Osteocyte (in vitro differentiated cells): ENCODE measurements around the gene GADD45A. TPM values are rescaled to one million over a fixed set of nuclear protein-coding genes. Genes with fewer than 3 reads are reported as not detected.

ENCODE experiments used
- DNase-seq: peaks from one replicate; pipeline ENCODE4 v3.0.0; 2021; ENCODE audit warnings: mixed read lengths; ENCODE audit not compliant: unreplicated experiment; ENCODE audit errors: extremely low spot score
- H3K27ac Mint-ChIP-seq: one replicate; pipeline ENCODE4 v1.8.0; 2021; ENCODE audit warnings: mild to moderate bottlenecking, mixed read lengths; ENCODE audit not compliant: unreplicated experiment
- H3K27me3 Mint-ChIP-seq: one replicate; pipeline ENCODE4 v1.8.0; 2021; ENCODE audit warnings: mixed read lengths; ENCODE audit not compliant: unreplicated experiment
- H3K36me3 Mint-ChIP-seq: one replicate; pipeline ENCODE4 v1.8.0; 2021; ENCODE audit warnings: mixed read lengths; ENCODE audit not compliant: unreplicated experiment
- H3K4me1 Mint-ChIP-seq: one replicate; pipeline ENCODE4 v1.8.0; 2021; ENCODE audit warnings: mixed read lengths; ENCODE audit not compliant: unreplicated experiment
- H3K4me3 Mint-ChIP-seq: one replicate; pipeline ENCODE4 v1.8.0; 2021; ENCODE audit warnings: mild to moderate bottlenecking, moderate library complexity, mixed read lengths; ENCODE audit not compliant: unreplicated experiment
- H3K9me3 Mint-ChIP-seq: one replicate; pipeline ENCODE4 v1.8.0; 2021; ENCODE audit warnings: mixed read lengths; ENCODE audit not compliant: unreplicated experiment
- total RNA-seq: library from RNA; stranded (reverse); gene quantifications from 2 replicates; pipeline ENCODE4 v1.2.1, GENCODE V29; 2021
- TF ChIP-seq, protein P1 (sequence below): fragments of 200-600 bp; sonication (generic); IDR thresholded peaks from 2 replicates; pipeline ENCODE4 v1.5.0; 2021; ENCODE audit warnings: antibody characterized with exemption, mild to moderate bottlenecking, moderate library complexity

The GADD45A gene
- total RNA-seq, 1 donor from 2014 or later = 45.3 TPM

DNA sequence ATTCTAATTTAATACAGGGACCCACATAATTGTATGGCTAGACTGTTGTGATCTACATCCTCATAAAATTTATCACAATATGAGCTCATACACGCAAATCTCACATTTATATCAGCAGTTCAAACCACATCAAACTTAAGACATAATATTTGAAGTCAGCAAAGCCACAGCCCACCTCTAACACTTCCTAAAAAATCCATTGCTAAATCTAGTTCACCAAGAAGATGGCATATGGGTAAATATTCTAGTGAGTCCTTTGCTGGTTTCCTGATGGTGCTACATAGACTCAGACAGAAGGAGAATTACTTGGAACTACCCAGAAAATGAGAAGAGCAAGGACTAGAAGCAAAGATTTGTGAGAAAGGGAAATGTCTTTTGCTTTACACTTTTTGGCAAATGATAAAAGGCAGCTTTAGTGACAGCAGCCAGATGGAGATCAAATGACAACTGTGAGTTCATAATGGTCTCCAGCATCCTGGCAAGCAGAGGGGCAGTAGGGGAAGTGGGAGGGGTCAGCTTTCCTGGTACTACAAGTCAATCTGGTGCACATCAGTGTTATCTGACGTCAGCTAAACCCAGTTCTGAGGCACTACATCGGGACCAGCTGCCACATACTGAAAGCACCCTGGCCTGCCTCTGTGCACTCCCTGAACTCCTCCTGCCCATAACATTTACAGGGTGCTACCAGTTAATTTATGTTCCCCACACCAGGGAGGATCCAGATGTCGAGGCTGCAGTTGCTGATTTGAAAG, 10.6 kb upstream of the GADD45A start:
- Mint-ChIP-seq H3K9me3 (no peaks in the 10 kb centered on the region), H3K27ac (no peak overlapping the region), H3K4me3 (no peak overlapping the region), H3K27me3 (no peaks in the 10 kb centered on the region), H3K4me1 (peaks cover 15% of the 10 kb centered on the region), H3K36me3 (no peaks in the 10 kb centered on the region)
- DNase-seq = no peak
- TF ChIP-seq, protein P1, sequence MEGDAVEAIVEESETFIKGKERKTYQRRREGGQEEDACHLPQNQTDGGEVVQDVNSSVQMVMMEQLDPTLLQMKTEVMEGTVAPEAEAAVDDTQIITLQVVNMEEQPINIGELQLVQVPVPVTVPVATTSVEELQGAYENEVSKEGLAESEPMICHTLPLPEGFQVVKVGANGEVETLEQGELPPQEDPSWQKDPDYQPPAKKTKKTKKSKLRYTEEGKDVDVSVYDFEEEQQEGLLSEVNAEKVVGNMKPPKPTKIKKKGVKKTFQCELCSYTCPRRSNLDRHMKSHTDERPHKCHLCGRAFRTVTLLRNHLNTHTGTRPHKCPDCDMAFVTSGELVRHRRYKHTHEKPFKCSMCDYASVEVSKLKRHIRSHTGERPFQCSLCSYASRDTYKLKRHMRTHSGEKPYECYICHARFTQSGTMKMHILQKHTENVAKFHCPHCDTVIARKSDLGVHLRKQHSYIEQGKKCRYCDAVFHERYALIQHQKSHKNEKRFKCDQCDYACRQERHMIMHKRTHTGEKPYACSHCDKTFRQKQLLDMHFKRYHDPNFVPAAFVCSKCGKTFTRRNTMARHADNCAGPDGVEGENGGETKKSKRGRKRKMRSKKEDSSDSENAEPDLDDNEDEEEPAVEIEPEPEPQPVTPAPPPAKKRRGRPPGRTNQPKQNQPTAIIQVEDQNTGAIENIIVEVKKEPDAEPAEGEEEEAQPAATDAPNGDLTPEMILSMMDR = no peak

DNA sequence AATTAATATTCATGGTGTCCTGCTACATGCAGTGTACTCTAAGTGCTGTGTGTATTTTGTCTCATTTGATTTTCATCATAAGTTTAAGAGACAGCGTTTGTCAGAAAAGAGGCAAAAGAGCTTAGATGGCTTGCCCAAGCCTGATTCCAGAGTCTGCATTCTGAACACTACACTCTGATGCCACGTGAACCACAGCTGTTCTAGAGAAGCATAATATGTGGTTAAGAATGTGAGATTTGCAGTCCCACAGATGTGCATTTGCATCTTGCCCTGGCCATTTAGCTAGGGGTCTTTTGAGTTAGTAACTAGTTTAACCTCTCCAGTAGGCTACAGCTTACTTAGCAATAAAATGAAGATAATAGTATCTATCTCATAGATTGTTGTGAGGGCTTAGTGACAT, 9.2 kb upstream of the GADD45A start:
- Mint-ChIP-seq H3K4me1 (peaks cover 18% of the 10 kb centered on the region), H3K27me3 (no peaks in the 10 kb centered on the region), H3K4me3 (no peak overlapping the region), H3K36me3 (no peaks in the 10 kb centered on the region), H3K27ac (no peak overlapping the region), H3K9me3 (no peaks in the 10 kb centered on the region)
- no peak for DNase-seq
- TF ChIP-seq, protein P1 = no peak

DNA sequence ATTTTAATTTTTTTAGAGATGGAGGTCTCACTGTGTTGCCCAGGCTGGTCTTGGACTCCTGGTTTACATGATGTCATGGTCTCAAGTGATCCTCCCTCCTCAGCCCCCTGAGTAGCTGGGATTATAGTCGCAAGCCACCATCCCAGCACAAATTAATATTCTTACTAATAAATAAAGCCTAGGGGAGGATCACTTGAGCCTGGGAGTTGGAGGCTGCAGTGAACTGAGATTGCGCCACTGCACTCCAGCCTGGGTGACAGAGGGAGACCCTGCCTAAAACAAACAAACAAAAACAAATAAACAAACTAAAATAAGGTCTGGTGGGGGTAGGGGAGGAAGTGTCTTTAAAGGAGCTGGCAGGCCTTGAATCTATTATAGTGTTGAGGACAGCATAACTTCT, 8.7 kb upstream of the GADD45A start:
- Mint-ChIP-seq H3K9me3 (no peaks in the 10 kb centered on the region), H3K4me1 (peaks cover 18% of the 10 kb centered on the region), H3K27me3 (no peaks in the 10 kb centered on the region), H3K36me3 (no peaks in the 10 kb centered on the region), H3K4me3 (no peak overlapping the region), H3K27ac (no peak overlapping the region)
- no peak for DNase-seq
- TF ChIP-seq, protein P1 = no peak

DNA sequence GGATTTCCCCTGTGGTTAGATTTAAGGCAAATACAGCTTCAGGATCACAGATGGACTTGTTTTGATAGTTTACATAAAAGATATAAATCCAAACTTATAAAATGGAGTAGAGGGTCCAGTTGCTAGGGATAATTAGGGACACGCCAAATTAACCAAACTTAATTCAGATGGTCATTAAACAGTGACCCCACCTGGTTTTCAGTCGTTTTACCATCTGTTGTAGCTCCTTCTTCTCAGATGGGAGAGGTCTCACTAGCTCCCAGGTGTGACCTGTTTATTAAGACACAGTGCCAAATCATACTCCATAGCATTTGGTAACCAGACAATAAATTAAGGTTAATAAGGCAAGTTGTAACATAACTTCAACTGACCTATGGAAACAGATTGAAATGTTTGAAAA, 8.1 kb upstream of the GADD45A start:
- no peaks in the 10 kb centered on the region for H3K36me3 Mint-ChIP-seq
- no peak overlapping the region for H3K4me3 Mint-ChIP-seq
- no peaks in the 10 kb centered on the region for H3K27me3 Mint-ChIP-seq

DNA sequence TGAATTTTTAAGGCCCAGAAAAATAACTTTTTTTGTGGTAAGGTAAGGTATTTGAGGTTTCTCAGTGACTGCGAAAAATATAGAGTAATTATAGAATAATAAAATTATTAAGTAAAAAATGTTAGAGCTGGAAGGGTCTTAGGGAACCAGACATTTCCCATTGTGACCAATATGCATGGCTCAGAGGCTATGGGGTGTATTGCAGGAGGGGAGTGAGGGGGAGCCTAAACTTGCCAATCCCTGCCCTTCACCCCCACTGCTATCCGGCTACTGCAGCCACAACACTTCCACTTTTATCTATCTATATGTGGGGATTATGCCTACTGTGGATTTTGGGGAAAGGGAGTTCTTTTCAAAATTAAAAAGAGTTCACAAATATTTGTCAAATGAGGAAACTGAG, 7.6 kb upstream of the GADD45A start:
- no peaks in the 10 kb centered on the region for H3K9me3 Mint-ChIP-seq
- no peaks in the 10 kb centered on the region for H3K27me3 Mint-ChIP-seq
- H3K36me3 Mint-ChIP-seq = no peaks in the 10 kb centered on the region
- H3K27ac Mint-ChIP-seq = no peak overlapping the region
- no peak overlapping the region for H3K4me3 Mint-ChIP-seq
- TF ChIP-seq, protein P1 = no peak
- peaks cover 18% of the 10 kb centered on the region for H3K4me1 Mint-ChIP-seq
- no peak for DNase-seq

More for the DNA sequence above, 8.1 kb upstream of the GADD45A start:
- Mint-ChIP-seq H3K9me3 (no peaks in the 10 kb centered on the region), H3K27ac (no peak overlapping the region), H3K4me1 (peaks cover 18% of the 10 kb centered on the region)
- no peak for DNase-seq
- TF ChIP-seq, protein P1 = no peak
